Measurements from ENCODE around the gene SAG. TPM values are rescaled to one million over a fixed set of nuclear protein-coding genes. Genes with fewer than 3 reads are reported as not detected.
A peak's percentile ranks its signal among the peaks of the same experiment; 100 is the strongest.
"Not testable (repeated sequence)": the region's sequence is repeated elsewhere in the genome, so short reads cannot be mapped to it uniquely, and the experiment has no call there.

SAG gene
- total RNA-seq, 1 donor from 2014 or later = not detected

GRCh38 chr2:233355916-233356315 is 48.3 kb downstream of the SAG start:
- DNase-seq = no peak

GRCh38 chr2:233356546-233357308 is 49.1 kb downstream of the SAG start:
- DNase-seq = no peak

GRCh38 chr2:233358335-233358734 is 50.7 kb downstream of the SAG start:
- DNase-seq = no peak

- peak; percentile 30 for DNase-seq
Measured at GRCh38 chr2:233358947-233359346, 51.3 kb downstream of the SAG start.

GRCh38 chr2:233359823-233360222 is 52.2 kb downstream of the SAG start:
- DNase-seq = no peak

GRCh38 chr2:233360771-233361176 is 53.2 kb downstream of the SAG start:
- DNase-seq = no peak

- DNase-seq = no peak
Measured at GRCh38 chr2:233361297-233361696, 53.7 kb downstream of the SAG start.

GRCh38 chr2:233362742-233363141 is 55.1 kb downstream of the SAG start:
- no peak for DNase-seq

- no peak for DNase-seq
Measured at GRCh38 chr2:233363744-233364235, 56.2 kb downstream of the SAG start.

- DNase-seq = no peak
Measured at GRCh38 chr2:233365861-233366520, 58.4 kb downstream of the SAG start.

GRCh38 chr2:233367586-233367985 is 60.0 kb downstream of the SAG start:
- DNase-seq = no peak

- DNase-seq = no peak
Measured at GRCh38 chr2:233368756-233369155, 61.1 kb downstream of the SAG start.

GRCh38 chr2:233369462-233369861 is 61.8 kb downstream of the SAG start:
- no peak for DNase-seq

GRCh38 chr2:233369897-233370685 is 62.5 kb downstream of the SAG start:
- no peak for DNase-seq

GRCh38 chr2:233371641-233372040 is 64.0 kb downstream of the SAG start:
- DNase-seq = peak; percentile 69

- DNase-seq = no peak
Measured at GRCh38 chr2:233372855-233373254, 65.2 kb downstream of the SAG start.

GRCh38 chr2:233373316-233373715 is 65.7 kb downstream of the SAG start:
- peak; percentile 67 for DNase-seq

- not testable (repeated sequence) for DNase-seq
Measured at GRCh38 chr2:233374776-233375175, 67.2 kb downstream of the SAG start.

- DNase-seq = no peak
Measured at GRCh38 chr2:233375490-233376314, 68.1 kb downstream of the SAG start.

- DNase-seq = no peak
Measured at GRCh38 chr2:233379034-233379433, 71.4 kb downstream of the SAG start.

- no peak for DNase-seq
Measured at GRCh38 chr2:233379441-233379840, 71.8 kb downstream of the SAG start.

Data from tongue (tissue), 2 donors.